ENCODE data around the gene CDH20.

The CDH20 gene

DNA sequence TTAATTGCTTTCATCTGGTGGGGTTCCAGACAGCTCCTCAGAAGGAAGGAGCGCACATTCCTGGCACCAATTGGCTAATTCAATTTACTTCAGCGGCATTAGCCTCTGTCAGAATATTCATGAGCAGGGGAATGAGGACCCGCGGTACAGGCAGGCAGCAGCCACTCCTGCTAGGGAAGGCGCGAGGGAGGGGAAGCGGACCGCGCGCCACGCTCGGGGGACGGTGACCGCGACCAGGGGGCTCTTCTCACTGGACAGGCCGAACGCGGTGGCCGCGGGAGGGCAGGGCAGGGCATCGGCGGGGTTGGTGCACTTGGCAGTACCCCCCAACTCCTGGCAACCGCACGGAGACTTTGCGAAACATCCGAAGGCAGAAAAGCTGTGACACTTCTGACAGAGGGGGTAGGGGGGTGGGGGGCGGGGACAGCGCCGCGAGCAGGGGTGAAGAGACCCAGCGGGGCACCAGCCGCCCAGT lies at the start of gene CDH20:
TSS of gene CDH20 (plus strand) at position 160 of the 475 bp plus-strand sequence.
- DNase-seq = no peak

GRCh38 chr18:61284039-61284438 lies 49.2 kb upstream of the CDH20 start:
- no peak for DNase-seq

DNA sequence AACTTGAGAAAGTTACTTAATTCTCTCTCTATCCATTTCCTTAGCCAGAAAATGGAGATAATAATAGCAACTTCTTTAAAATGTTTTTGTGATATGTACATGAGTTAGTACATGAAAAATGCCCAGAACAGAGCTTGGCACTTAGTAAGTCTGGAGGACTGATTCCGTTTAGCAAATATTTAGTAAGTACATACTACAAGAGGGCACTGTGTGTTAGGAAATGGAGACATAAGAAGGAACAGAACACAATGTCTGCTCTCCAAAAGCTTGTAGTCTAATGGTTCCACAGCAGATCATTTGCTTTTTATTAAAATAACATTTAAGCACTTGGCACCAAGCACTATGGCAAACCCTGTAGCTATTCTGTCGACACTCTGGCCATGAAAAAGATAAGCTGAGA lies 47.5 kb upstream of the CDH20 start:
- DNase-seq = no peak

DNA sequence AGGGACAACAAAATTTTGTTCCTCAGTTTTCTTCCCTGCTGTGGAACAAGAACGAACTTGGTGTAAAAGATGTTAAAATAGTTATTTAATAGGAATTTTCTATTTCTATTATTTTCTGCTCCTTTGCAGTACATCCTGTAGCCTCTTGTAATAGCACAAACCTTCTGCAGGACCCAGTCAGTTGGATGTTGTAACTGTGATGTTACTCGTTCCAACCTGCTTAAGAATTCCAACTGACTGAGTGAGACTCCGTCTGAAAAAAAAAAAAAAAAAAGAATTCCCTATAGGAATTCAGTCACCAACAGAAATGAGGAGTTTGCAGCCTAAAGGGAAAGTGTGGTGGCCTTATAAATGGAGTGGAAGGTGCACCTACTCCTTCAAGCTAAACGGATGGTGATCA lies 46.4 kb upstream of the CDH20 start:
- no peak for DNase-seq

- no peak for DNase-seq
Measured at GRCh38 chr18:61290616-61291015, 42.6 kb upstream of the CDH20 start.

- DNase-seq = no peak
Measured at GRCh38 chr18:61292280-61293035, 40.8 kb upstream of the CDH20 start.

GRCh38 chr18:61295153-61295552 lies 38.1 kb upstream of the CDH20 start:
- DNase-seq = no peak

- no peak for DNase-seq
Measured at GRCh38 chr18:61308004-61308403, 25.2 kb upstream of the CDH20 start.

GRCh38 chr18:61308795-61309393 lies 24.3 kb upstream of the CDH20 start:
- DNase-seq = no peak

GRCh38 chr18:61322265-61322873 lies 10.9 kb upstream of the CDH20 start:
- no peak for DNase-seq

DNA sequence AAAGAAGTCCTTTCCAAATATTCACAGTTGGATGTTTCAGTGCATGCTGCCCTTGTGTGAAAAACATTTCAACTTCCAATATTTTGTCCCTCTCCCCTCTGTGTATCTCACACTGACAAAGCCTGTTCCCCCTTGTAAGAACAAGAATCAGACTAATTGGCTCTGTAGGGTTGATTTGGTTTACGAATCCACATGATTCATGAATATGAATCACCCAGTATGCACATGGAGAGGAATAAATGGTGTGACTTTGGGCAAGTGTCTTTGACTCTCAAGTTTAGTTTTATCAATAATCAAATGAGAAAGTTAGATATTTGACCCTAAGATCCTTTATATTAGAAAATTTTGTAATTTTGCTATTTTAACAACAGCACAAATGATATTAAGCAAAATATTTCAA lies 9.3 kb upstream of the CDH20 start:
- no peak for DNase-seq

- no peak for DNase-seq
Measured at GRCh38 chr18:61326407-61326806, 6.8 kb upstream of the CDH20 start.

DNA sequence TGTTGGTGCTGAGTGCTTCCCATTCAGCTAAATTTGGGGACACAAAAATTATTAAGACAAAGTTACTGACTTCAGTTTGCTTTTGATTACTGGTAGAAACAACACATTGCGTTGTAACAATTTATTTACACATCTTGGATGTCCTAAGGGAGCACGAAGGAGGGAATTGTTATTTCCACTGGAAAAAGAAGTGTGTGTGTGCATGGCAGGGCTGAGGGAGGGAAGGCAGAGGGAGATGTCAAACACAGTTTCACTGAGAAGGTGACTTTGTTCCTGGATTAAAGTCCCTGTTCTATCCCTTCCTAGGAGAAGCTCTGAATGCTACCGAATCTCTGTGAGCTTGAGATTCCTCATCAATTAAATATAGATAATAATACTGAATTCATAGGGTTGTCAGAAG lies 3.8 kb upstream of the CDH20 start:
- DNase-seq = no peak

DNA sequence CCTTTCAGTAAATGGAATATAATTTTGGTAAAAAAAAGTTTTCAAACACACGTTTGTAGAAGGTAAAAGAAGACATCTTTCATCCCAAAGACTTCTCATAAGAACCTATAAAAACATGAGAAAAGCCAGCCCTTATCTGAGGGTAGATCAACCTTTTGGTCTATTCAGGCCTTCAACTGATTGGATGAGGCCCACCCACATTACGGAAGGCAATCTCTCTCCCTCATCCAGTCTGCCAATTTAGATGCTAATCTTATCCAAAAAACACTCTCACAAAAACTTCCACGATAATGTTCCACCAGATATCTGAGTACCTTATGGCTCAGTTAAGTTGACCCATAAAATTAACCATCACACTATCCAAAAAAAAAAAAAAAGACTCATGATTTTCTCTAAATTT lies 2.2 kb upstream of the CDH20 start:
- DNase-seq = no peak

DNA sequence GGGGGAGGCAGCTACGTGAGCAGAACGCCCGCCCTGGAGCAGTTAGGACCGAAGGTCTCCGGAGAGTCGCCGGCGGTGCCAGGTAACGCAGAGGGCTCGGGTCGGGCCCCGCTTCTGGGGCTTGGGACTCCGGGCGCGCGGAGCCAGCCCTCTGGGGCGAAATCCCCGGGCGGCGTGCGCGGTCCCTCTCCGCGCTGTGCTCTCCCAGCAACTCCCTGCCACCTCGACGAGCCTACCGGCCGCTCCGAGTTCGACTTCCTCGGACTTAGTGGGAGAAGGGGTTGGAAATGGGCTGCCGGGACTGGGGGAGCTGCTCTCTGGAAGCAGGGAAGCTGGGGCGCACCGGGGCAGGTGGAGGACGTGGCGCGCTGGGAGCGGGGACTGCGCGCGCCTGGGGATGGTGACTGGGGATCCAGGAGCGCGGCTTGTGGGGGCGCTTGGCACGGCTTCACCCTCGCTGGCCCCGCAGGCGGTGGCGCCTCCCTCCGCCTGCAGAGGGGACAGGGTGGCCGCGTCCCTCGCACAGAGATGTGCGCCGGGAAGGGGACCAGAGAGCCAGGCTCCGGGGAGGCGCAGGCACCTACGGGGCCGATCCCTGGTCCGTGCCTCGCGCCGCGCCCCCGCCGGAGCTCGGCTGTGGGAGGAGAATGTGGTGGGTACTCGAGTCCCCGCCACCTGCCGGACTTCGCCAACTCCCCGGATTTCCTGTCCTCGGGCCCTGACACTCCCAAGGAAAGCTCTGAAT lies 688 bp downstream of the CDH20 start:
- DNase-seq = no peak

GRCh38 chr18:61334491-61334850 lies 1.2 kb downstream of the CDH20 start:
- no peak for DNase-seq

- DNase-seq = no peak
Measured at GRCh38 chr18:61334951-61335683, 1.9 kb downstream of the CDH20 start.

DNA sequence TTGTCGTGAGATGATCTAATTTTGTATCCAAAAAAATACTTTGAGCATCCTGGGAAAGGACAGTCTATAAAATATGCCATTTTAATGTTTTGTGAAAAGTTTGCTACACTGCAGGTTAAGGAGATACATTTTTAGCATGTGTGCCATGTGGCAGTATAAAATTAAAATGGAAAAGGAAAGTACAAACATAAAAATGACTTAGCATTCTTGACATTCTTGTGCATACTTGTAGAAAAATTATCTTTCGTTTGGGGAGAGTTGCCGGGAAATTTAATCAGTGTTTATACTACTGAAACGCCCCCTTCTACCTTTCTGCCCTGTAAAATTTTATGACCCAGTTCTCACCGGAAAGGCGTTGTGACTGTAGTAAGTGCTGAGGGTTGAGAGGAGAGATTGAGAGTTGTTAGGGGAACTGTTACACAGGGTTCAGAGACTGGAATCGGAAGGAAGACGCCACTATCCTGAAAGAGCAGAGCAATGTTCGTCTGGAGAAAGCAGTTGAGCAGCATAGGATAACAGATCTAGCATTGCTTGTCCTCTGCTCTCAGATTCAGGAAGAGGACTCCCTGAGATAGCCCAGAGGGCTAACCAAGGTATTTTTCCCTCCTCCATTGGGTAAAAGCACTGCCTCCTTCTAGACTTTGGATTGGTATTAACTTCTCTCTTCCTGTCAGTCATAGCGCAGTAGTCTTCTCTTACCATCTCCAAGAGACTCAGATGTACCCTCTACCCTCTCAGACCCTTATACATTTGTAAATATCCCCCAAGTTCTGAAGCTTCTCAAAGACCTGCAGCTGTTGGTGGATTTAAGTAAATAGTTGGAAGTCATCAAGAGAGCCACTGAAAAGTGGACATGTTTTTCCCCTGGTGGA lies 2.7 kb downstream of the CDH20 start:
- DNase-seq = no peak

DNA sequence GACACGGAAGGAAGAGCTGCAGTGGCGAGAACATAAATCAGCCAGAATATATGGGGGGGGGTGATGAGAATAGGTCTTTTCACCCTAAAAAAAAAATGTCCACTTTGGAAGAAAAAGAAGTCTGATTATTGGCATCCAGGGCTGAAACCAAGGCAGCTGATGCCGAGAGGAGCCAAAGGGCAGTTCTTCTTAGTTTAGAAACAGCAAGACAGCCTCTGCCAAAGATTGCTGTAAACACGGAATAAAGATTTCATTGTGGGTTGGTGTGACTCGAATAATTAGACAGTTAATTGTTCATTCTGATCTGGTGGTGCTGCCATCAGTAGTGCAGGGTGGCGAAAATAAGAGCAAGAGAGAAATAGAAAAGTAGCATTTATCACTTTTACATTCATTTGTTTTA lies 3.5 kb downstream of the CDH20 start:
- DNase-seq = no peak

DNA sequence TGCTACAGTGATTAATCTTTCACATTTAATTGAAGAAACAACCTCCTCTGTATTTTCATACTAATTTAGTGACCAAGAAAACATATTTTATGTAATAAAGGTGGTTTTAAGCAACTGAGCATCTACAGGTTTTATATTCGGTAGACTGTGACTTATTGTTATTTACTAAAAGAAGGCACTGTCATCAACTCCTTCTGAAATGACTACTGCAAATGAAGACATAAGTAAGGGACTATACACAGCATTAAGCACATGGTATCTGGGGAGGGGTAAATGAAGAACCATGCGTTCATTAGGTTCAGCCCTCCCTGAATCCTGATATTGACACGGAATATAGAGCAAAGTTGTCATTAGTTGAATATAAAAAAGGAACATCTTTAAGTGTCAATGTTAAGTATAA lies 4.3 kb downstream of the CDH20 start:
- DNase-seq = no peak

- no peak for DNase-seq
Measured at GRCh38 chr18:61340148-61340547, 6.9 kb downstream of the CDH20 start.

- DNase-seq = no peak
Measured at GRCh38 chr18:61348230-61348629, 15.0 kb downstream of the CDH20 start.

All from cortex of kidney (tissue), 1 donor.